IMR-90 (cell line): ENCODE data around the gene ABCE1. TPM values are rescaled to one million over a fixed set of nuclear protein-coding genes. Genes with fewer than 3 reads are reported as not detected.

ENCODE experiments used
- ATAC-seq: fragments of 200-7000 bp; cut with Tn5 transposase; 2 replicates; pipeline ENCODE4 v1.9.1; 2020; ENCODE audit warnings: low read depth, mild to moderate bottlenecking, moderate library complexity
- BruUV-seq: library from RNA; stranded (reverse); fragments of 400-500 nt; replicated peaks from 2 replicates; lab custom pipeline; 2021; lab: Mats Ljungman, UMichigan
- CTCF ChIA-PET: fragments of 300-600 bp; formaldehyde crosslinking; extraction: SDS; loops from one replicate; lab custom pipeline; 2021; ENCODE audit warnings: antibody characterized with exemption; lab: Yijun Ruan, JAX
- POLR2A ChIA-PET: fragments of 300-600 bp; sonication (Branson Sonifier 250); formaldehyde crosslinking; loops from one replicate; lab custom pipeline; 2022; ENCODE audit warnings: antibody characterized with exemption; ENCODE audit not compliant: unreplicated experiment; lab: Charles Lee
- DNase-seq: peaks from one replicate; pipeline ENCODE4 v3.0.0; 2013
- H2AFZ ChIP-seq: replicated peaks from 2 replicates; pipeline ENCODE3; 2013; ENCODE audit warnings: low read length, mild to moderate bottlenecking; ENCODE audit not compliant: poor library complexity
- H2AK5ac ChIP-seq: 2 replicates; pipeline ENCODE4 v1.6.1; 2013; ENCODE audit warnings: low read depth, low read length, inconsistent platforms
- H2AK9ac ChIP-seq: replicated peaks from 2 replicates; pipeline ENCODE3; 2013; ENCODE audit warnings: mild to moderate bottlenecking, low read depth, low read length, moderate library complexity; ENCODE audit not compliant: poor library complexity
- H2BK120ac ChIP-seq: 2 replicates; pipeline ENCODE4 v1.6.1; 2013; ENCODE audit warnings: low read depth, low read length, inconsistent platforms
- H2BK15ac ChIP-seq: 3 replicates; pipeline ENCODE4 v1.6.1; 2013; ENCODE audit warnings: low read depth, low read length, inconsistent platforms
- H2BK20ac ChIP-seq: 2 replicates; pipeline ENCODE4 v1.6.1; 2013; ENCODE audit warnings: low read depth, mild to moderate bottlenecking, inconsistent platforms, low read length, moderate library complexity
- H2BK5ac ChIP-seq: 2 replicates; pipeline ENCODE4 v1.6.1; 2013; ENCODE audit warnings: mild to moderate bottlenecking, low read depth, low read length, inconsistent platforms; ENCODE audit not compliant: poor library complexity, severe bottlenecking
- H3K14ac ChIP-seq: replicated peaks from 2 replicates; pipeline ENCODE4 v1.6.1; 2013; ENCODE audit warnings: low read depth, low read length, inconsistent platforms
- H3K18ac ChIP-seq: 2 replicates; pipeline ENCODE4 v1.6.1; 2013; ENCODE audit warnings: low read depth, low read length, control low read depth
- H3K23ac ChIP-seq: 2 replicates; pipeline ENCODE4 v1.6.1; 2013; ENCODE audit warnings: low read depth, low read length, inconsistent platforms
- H3K27ac ChIP-seq: 2 replicates; pipeline ENCODE4 v1.5.1; 2013; ENCODE audit warnings: mild to moderate bottlenecking, control low read depth, low read length; ENCODE audit not compliant: insufficient read depth
- H3K27me3 ChIP-seq: 2 replicates; pipeline ENCODE4 v1.6.1; 2013; ENCODE audit warnings: low read length; ENCODE audit not compliant: control insufficient read depth, insufficient read depth
- H3K36me3 ChIP-seq: 2 replicates; pipeline ENCODE4 v1.6.1; 2013; ENCODE audit warnings: low read length, mixed read lengths; ENCODE audit not compliant: control insufficient read depth, insufficient read depth
- H3K4ac ChIP-seq: 2 replicates; pipeline ENCODE4 v1.6.1; 2013; ENCODE audit warnings: low read depth, low read length, inconsistent platforms
- H3K4me1 ChIP-seq: 2 replicates; pipeline ENCODE4 v1.6.1; 2013; ENCODE audit warnings: low read length, mixed read lengths; ENCODE audit not compliant: control insufficient read depth, insufficient read depth
- H3K4me2 ChIP-seq: 2 replicates; pipeline ENCODE4 v1.6.1; 2013; ENCODE audit warnings: low read depth, mild to moderate bottlenecking, control low read depth, low read length, moderate library complexity
- H3K4me3 ChIP-seq: 2 replicates; pipeline ENCODE4 v1.5.1; 2013; ENCODE audit warnings: low read depth, mild to moderate bottlenecking, control low read depth, low read length, moderate library complexity; ENCODE audit not compliant: insufficient read depth
- H3K56ac ChIP-seq: 2 replicates; pipeline ENCODE4 v1.6.1; 2013; ENCODE audit warnings: low read length, inconsistent platforms; ENCODE audit not compliant: insufficient read depth; ENCODE audit errors: extremely low read depth
- H3K79me1 ChIP-seq, 2 experiments: 2 replicates each; pipeline ENCODE4 v1.6.1; 2013; ENCODE audit warnings: low read length in 2 of 2, inconsistent platforms in 1 of 2, low read depth in 1 of 2
- H3K9ac ChIP-seq: 2 replicates; pipeline ENCODE4 v1.6.1; 2013; ENCODE audit warnings: low read depth, low read length, control low read depth
- H3K9me1 ChIP-seq: 2 replicates; pipeline ENCODE4 v1.6.1; 2013; ENCODE audit warnings: low read length, inconsistent platforms; ENCODE audit not compliant: insufficient read depth
- H3K9me3 ChIP-seq: 2 replicates; pipeline ENCODE4 v1.6.1; 2013; ENCODE audit warnings: low read length; ENCODE audit not compliant: control insufficient read depth, insufficient read depth
- H4K20me1 ChIP-seq: 2 replicates; pipeline ENCODE4 v1.6.1; 2013; ENCODE audit warnings: low read length, inconsistent platforms; ENCODE audit not compliant: insufficient read depth
- H4K5ac ChIP-seq: 2 replicates; pipeline ENCODE4 v1.6.1; 2013; ENCODE audit warnings: mild to moderate bottlenecking, low read depth, low read length, control low read depth
- H4K8ac ChIP-seq, 2 experiments: 2 replicates each; pipeline ENCODE4 v1.6.1; 2013; ENCODE audit warnings: low read depth in 2 of 2, low read length in 2 of 2, control low read depth in 1 of 2, inconsistent platforms in 1 of 2
- H4K91ac ChIP-seq: 2 replicates; pipeline ENCODE4 v1.6.1; 2013; ENCODE audit warnings: low read depth, low read length, inconsistent platforms; ENCODE audit not compliant: insufficient read depth
- BHLHE40 ChIP-seq: fragments of 150-350 bp; IDR thresholded peaks from 2 replicates; pipeline ENCODE4 v1.6.1; 2016; ENCODE audit warnings: mild to moderate bottlenecking, low read depth, low read length
- CEBPB ChIP-seq: IDR thresholded peaks from 2 replicates; pipeline ENCODE4 v1.6.1; 2012; ENCODE audit warnings: low read depth, low read length, improper control_type of control experiment
- CHD1 ChIP-seq: IDR thresholded peaks from 2 replicates; pipeline ENCODE4 v1.6.1; 2012; ENCODE audit warnings: low read depth, low read length, improper control_type of control experiment
- CTCF ChIP-seq: conservative IDR thresholded peaks from 2 replicates; pipeline ENCODE4 v1.5.1; 2012; ENCODE audit warnings: mild to moderate bottlenecking, low read depth, low read length, improper control_type of control experiment
- ELK1 ChIP-seq: fragments of 150-350 bp; IDR thresholded peaks from 2 replicates; pipeline ENCODE4 v1.6.1; 2016; ENCODE audit warnings: low read depth, mild to moderate bottlenecking, low read length, moderate library complexity, borderline replicate concordance
- MAFK ChIP-seq: IDR thresholded peaks from 2 replicates; pipeline ENCODE4 v1.6.1; 2012; ENCODE audit warnings: low read depth, low read length, improper control_type of control experiment
- POLR2A ChIP-seq: IDR thresholded peaks from 2 replicates; pipeline ENCODE4 v1.6.1; 2012; ENCODE audit warnings: mild to moderate bottlenecking, low read depth, low read length
- RAD21 ChIP-seq: IDR thresholded peaks from 2 replicates; pipeline ENCODE4 v1.6.1; 2012; ENCODE audit warnings: low read length, improper control_type of control experiment
- WGBS, 2 experiments: methylation state at CpG; one replicate each; pipeline versions ENCODE4 v1.1.5 to v1.1.7; 2013; ENCODE audit warnings: missing lambda C conversion rate in 2 of 2; ENCODE audit not compliant: insufficient read length in 1 of 2; ENCODE audit errors: extremely low coverage in 2 of 2; 5-methylcytosine and 5-hydroxymethylcytosine counted together
- dilution Hi-C: fragments of 300-500 bp; cut with HindIII; formaldehyde crosslinking; loops from one replicate; pipeline ENCODE4 v1.14.3; 2018; ENCODE audit warnings: low sequenced_read_pairs; ENCODE audit not compliant: unreplicated experiment
- in situ Hi-C: fragments of 300-500 bp; cut with MboI; formaldehyde crosslinking; loops from 3 replicates; pipeline ENCODE4 v1.14.3; 2019; ENCODE audit warnings: low sequenced_read_pairs, inconsistent platforms, mixed read lengths
- intact Hi-C: fragments of 100-400 bp; cut with micrococcal nuclease; formaldehyde crosslinking; loops from 2 replicates; pipeline ENCODE4 v1.10.0; 2022
- polyA plus RNA-seq, 3 experiments: library from polyadenylated mRNA; depleted of rRNA; stranded (reverse); fragments of >200 nt; gene quantifications; 2 replicates each; pipeline ENCODE4 v1.2.3, GENCODE V29; 2012; ENCODE audit warnings: low replicate concordance in 1 of 3
- total RNA-seq: library from RNA; depleted of rRNA; stranded (reverse); fragments of >200 nt; gene quantifications from 2 replicates; pipeline ENCODE4 v1.2.3, GENCODE V29; 2012

The ABCE1 gene
- total and polyA plus RNA-seq, 2 of the 4 experiments (the other 2 are of a cell fraction), result 54.5 to 219 TPM

- dilution Hi-C loops (no loop called here), in situ Hi-C loops (no loop called here), intact Hi-C loops (no loop called here)
- Histone ChIP-seq H3K4me3 (no peak overlapping the region), H2AK9ac (no peak overlapping the region), H3K27ac (no peak overlapping the region), H2AK5ac (no peak overlapping the region), H3K9me3 (no peaks in the 10 kb centered on the region), H3K9me1 (no peaks in the 10 kb centered on the region; the same call in 1 of the 2 replicates), H2BK120ac (no peak overlapping the region), H3K4me1 (no peaks in the 10 kb centered on the region), H4K8ac (no peak overlapping the region), H4K5ac (no peak overlapping the region), H3K36me3 (no peaks in the 10 kb centered on the region), H4K20me1 (no peaks in the 10 kb centered on the region), H3K4me2 (no peak overlapping the region), H3K79me1 (peaks cover 6 to 24% of the 10 kb centered on the region in 2 experiments; a peak in 3 of 4 replicates), H3K4ac (no peak overlapping the region), H3K9ac (no peak overlapping the region), H2AFZ (no peak overlapping the region), H3K27me3 (no peaks in the 10 kb centered on the region), H3K18ac (no peak overlapping the region), H2BK20ac (no peak overlapping the region), H3K14ac (no peak overlapping the region), H3K56ac (no peak overlapping the region), H2BK5ac (no peak overlapping the region), H2BK15ac (no peak overlapping the region), H3K23ac (no peak overlapping the region), H4K91ac (no peak overlapping the region)
- no CpG with 5 or more reads among the region's 1 CpG for WGBS, 2 experiments
- TF ChIP-seq CTCF, result no peak
- TF ChIP-seq CEBPB, result no peak
- no peak for TF ChIP-seq POLR2A
- TF ChIP-seq RAD21, result no peak
- TF ChIP-seq ELK1, result no peak
- TF ChIP-seq MAFK, result no peak
- no peak for TF ChIP-seq BHLHE40
- no peak for TF ChIP-seq CHD1
- ATAC-seq, result no peak
- DNase-seq, result no peak
- CTCF ChIA-PET, result interaction anchor here (0.6 kb wide), 1 partner anchor 14 kb away, joined by 5 read pairs; no protein-coding TSS in a partner anchor
- no TSS peak for BruUV-seq
- POLR2A ChIA-PET, result no interaction called here
Measured at GRCh38 chr4:145075742-145076468, 22.2 kb upstream of the ABCE1 start.
